ENCODE measurements around the gene BRD2. TPM values are rescaled to one million over a fixed set of nuclear protein-coding genes. Genes with fewer than 3 reads are reported as not detected.

Gene BRD2
- total RNA-seq, 1 donor from 2014 or later, result 36.5 TPM

GRCh38 chr6:32991972-32992371, 23.6 kb downstream of the BRD2 start:
- Histone ChIP-seq H3K27me3 (ENCODE audit: control insufficient read depth in 3 of 3, insufficient read depth in 3 of 3, low read length in 3 of 3) (peaks cover 0 to 3% (median 0%) of the 10 kb centered on the region in 3 donors), H3K9ac (ENCODE audit: low read depth in 1 of 3, low read length in 3 of 3) (no peak overlapping the region), H3K36me3 (ENCODE audit: control insufficient read depth in 3 of 3, insufficient read depth in 3 of 3, low read length in 3 of 3) (no peaks in the 10 kb centered on the region), H3K27ac (ENCODE audit: low read depth, low read length) (no peak overlapping the region), H3K9me3 (ENCODE audit: control insufficient read depth in 3 of 3, low read length in 3 of 3) (no peaks in the 10 kb centered on the region), H3K4me1 (ENCODE audit: control insufficient read depth in 3 of 3, insufficient read depth in 3 of 3, low read length in 3 of 3) (no peaks in the 10 kb centered on the region), H3K4me3 (ENCODE audit: low read length in 3 of 3) (no peak overlapping the region)

GRCh38 chr6:32993363-32993973, 25.1 kb downstream of the BRD2 start:
- Histone ChIP-seq H3K27ac (ENCODE audit: low read depth, low read length) (no peak overlapping the region), H3K4me3 (ENCODE audit: low read length in 3 of 3) (no peak overlapping the region), H3K9ac (ENCODE audit: low read depth in 1 of 3, low read length in 3 of 3) (no peak overlapping the region), H3K4me1 (ENCODE audit: control insufficient read depth in 3 of 3, insufficient read depth in 3 of 3, low read length in 3 of 3) (no peaks in the 10 kb centered on the region), H3K27me3 (ENCODE audit: control insufficient read depth in 3 of 3, insufficient read depth in 3 of 3, low read length in 3 of 3) (peaks cover 0 to 3% (median 0%) of the 10 kb centered on the region in 3 donors), H3K9me3 (ENCODE audit: control insufficient read depth in 3 of 3, low read length in 3 of 3) (no peaks in the 10 kb centered on the region), H3K36me3 (ENCODE audit: control insufficient read depth in 3 of 3, insufficient read depth in 3 of 3, low read length in 3 of 3) (no peaks in the 10 kb centered on the region)

- H3K4me1 ChIP-seq (ENCODE audit: control insufficient read depth in 3 of 3, insufficient read depth in 3 of 3, low read length in 3 of 3), result no peaks in the 10 kb centered on the region
- peaks cover 0 to 3% (median 0%) of the 10 kb centered on the region in 3 donors for H3K27me3 ChIP-seq (ENCODE audit: control insufficient read depth in 3 of 3, insufficient read depth in 3 of 3, low read length in 3 of 3)
- H3K9ac ChIP-seq (ENCODE audit: low read depth in 1 of 3, low read length in 3 of 3), result no peak overlapping the region
- H3K27ac ChIP-seq (ENCODE audit: low read depth, low read length), result no peak overlapping the region
- no peaks in the 10 kb centered on the region for H3K9me3 ChIP-seq (ENCODE audit: control insufficient read depth in 3 of 3, low read length in 3 of 3)
- H3K36me3 ChIP-seq (ENCODE audit: control insufficient read depth in 3 of 3, insufficient read depth in 3 of 3, low read length in 3 of 3), result no peaks in the 10 kb centered on the region
- no peak overlapping the region for H3K4me3 ChIP-seq (ENCODE audit: low read length in 3 of 3)
Observed at GRCh38 chr6:32995448-32995847, 27.1 kb downstream of the BRD2 start.

- Histone ChIP-seq H3K4me1 (ENCODE audit: control insufficient read depth in 3 of 3, insufficient read depth in 3 of 3, low read length in 3 of 3) (no peaks in the 10 kb centered on the region), H3K36me3 (ENCODE audit: control insufficient read depth in 3 of 3, insufficient read depth in 3 of 3, low read length in 3 of 3) (no peaks in the 10 kb centered on the region), H3K9me3 (ENCODE audit: control insufficient read depth in 3 of 3, low read length in 3 of 3) (no peaks in the 10 kb centered on the region), H3K27ac (ENCODE audit: low read depth, low read length) (no peak overlapping the region), H3K4me3 (ENCODE audit: low read length in 3 of 3) (no peak overlapping the region), H3K27me3 (ENCODE audit: control insufficient read depth in 3 of 3, insufficient read depth in 3 of 3, low read length in 3 of 3) (peaks cover 3 to 9% (median 8%) of the 10 kb centered on the region in 3 donors), H3K9ac (ENCODE audit: low read depth in 1 of 3, low read length in 3 of 3) (no peak overlapping the region)
Observed at GRCh38 chr6:33000055-33000454, 31.7 kb downstream of the BRD2 start.

GRCh38 chr6:33001685-33002084, 33.3 kb downstream of the BRD2 start:
- no peaks in the 10 kb centered on the region for H3K9me3 ChIP-seq (ENCODE audit: control insufficient read depth in 3 of 3, low read length in 3 of 3)
- no peak overlapping the region for H3K27ac ChIP-seq (ENCODE audit: low read depth, low read length)
- H3K27me3 ChIP-seq (ENCODE audit: control insufficient read depth in 3 of 3, insufficient read depth in 3 of 3, low read length in 3 of 3), result peaks cover 3 to 11% (median 9%) of the 10 kb centered on the region in 3 donors
- no peaks in the 10 kb centered on the region for H3K4me1 ChIP-seq (ENCODE audit: control insufficient read depth in 3 of 3, insufficient read depth in 3 of 3, low read length in 3 of 3)
- no peak overlapping the region for H3K4me3 ChIP-seq (ENCODE audit: low read length in 3 of 3)
- H3K9ac ChIP-seq (ENCODE audit: low read depth in 1 of 3, low read length in 3 of 3), result no peak overlapping the region
- H3K36me3 ChIP-seq (ENCODE audit: control insufficient read depth in 3 of 3, insufficient read depth in 3 of 3, low read length in 3 of 3), result no peaks in the 10 kb centered on the region

- Histone ChIP-seq H3K9ac (ENCODE audit: low read depth in 1 of 3, low read length in 3 of 3) (no peak overlapping the region), H3K9me3 (ENCODE audit: control insufficient read depth in 3 of 3, low read length in 3 of 3) (no peaks in the 10 kb centered on the region), H3K4me3 (ENCODE audit: low read length in 3 of 3) (no peak overlapping the region), H3K27me3 (ENCODE audit: control insufficient read depth in 3 of 3, insufficient read depth in 3 of 3, low read length in 3 of 3) (peaks cover 14 to 28% (median 25%) of the 10 kb centered on the region in 3 donors), H3K4me1 (ENCODE audit: control insufficient read depth in 3 of 3, insufficient read depth in 3 of 3, low read length in 3 of 3) (no peaks in the 10 kb centered on the region), H3K36me3 (ENCODE audit: control insufficient read depth in 3 of 3, insufficient read depth in 3 of 3, low read length in 3 of 3) (no peaks in the 10 kb centered on the region), H3K27ac (ENCODE audit: low read depth, low read length) (no peak overlapping the region)
Observed at GRCh38 chr6:33004940-33005339, 36.5 kb downstream of the BRD2 start.

GRCh38 chr6:33007831-33008400, 39.5 kb downstream of the BRD2 start:
- Histone ChIP-seq H3K36me3 (ENCODE audit: control insufficient read depth in 3 of 3, insufficient read depth in 3 of 3, low read length in 3 of 3) (no peaks in the 10 kb centered on the region), H3K27me3 (ENCODE audit: control insufficient read depth in 3 of 3, insufficient read depth in 3 of 3, low read length in 3 of 3) (peaks cover 11 to 33% (median 25%) of the 10 kb centered on the region in 3 donors), H3K9me3 (ENCODE audit: control insufficient read depth in 3 of 3, low read length in 3 of 3) (no peaks in the 10 kb centered on the region), H3K9ac (ENCODE audit: low read depth in 1 of 3, low read length in 3 of 3) (no peak overlapping the region), H3K4me1 (ENCODE audit: control insufficient read depth in 3 of 3, insufficient read depth in 3 of 3, low read length in 3 of 3) (no peaks in the 10 kb centered on the region), H3K27ac (ENCODE audit: low read depth, low read length) (no peak overlapping the region), H3K4me3 (ENCODE audit: low read length in 3 of 3) (no peak overlapping the region)

GRCh38 chr6:33008944-33009861, 40.8 kb downstream of the BRD2 start, which contains the start of gene HLA-DOA:
TSS of gene HLA-DOA (minus strand) at chr6:33009591.
- Histone ChIP-seq H3K9me3 (ENCODE audit: control insufficient read depth in 3 of 3, low read length in 3 of 3) (no peaks in the 10 kb centered on the region), H3K9ac (ENCODE audit: low read depth in 1 of 3, low read length in 3 of 3) (no peak within 1 kb of the TSS), H3K36me3 (ENCODE audit: control insufficient read depth in 3 of 3, insufficient read depth in 3 of 3, low read length in 3 of 3) (no peaks in the 10 kb centered on the region), H3K27me3 (ENCODE audit: control insufficient read depth in 3 of 3, insufficient read depth in 3 of 3, low read length in 3 of 3) (peaks cover 16 to 39% (median 32%) of the 10 kb centered on the region in 3 donors), H3K27ac (ENCODE audit: low read depth, low read length) (no peak within 1 kb of the TSS), H3K4me3 (ENCODE audit: low read length in 3 of 3) (peak within 1 kb of the TSS in 1 of 3 donors; percentile 41), H3K4me1 (ENCODE audit: control insufficient read depth in 3 of 3, insufficient read depth in 3 of 3, low read length in 3 of 3) (no peaks in the 10 kb centered on the region)

- H3K36me3 ChIP-seq (ENCODE audit: control insufficient read depth in 3 of 3, insufficient read depth in 3 of 3, low read length in 3 of 3), result no peaks in the 10 kb centered on the region
- peaks cover 16 to 36% (median 28%) of the 10 kb centered on the region in 3 donors for H3K27me3 ChIP-seq (ENCODE audit: control insufficient read depth in 3 of 3, insufficient read depth in 3 of 3, low read length in 3 of 3)
- no peak overlapping the region for H3K4me3 ChIP-seq (ENCODE audit: low read length in 3 of 3)
- no peak overlapping the region for H3K9ac ChIP-seq (ENCODE audit: low read depth in 1 of 3, low read length in 3 of 3)
- H3K27ac ChIP-seq (ENCODE audit: low read depth, low read length), result no peak overlapping the region
- peaks cover 0 to 3% (median 0%) of the 10 kb centered on the region in 3 donors for H3K4me1 ChIP-seq (ENCODE audit: control insufficient read depth in 3 of 3, insufficient read depth in 3 of 3, low read length in 3 of 3)
- no peaks in the 10 kb centered on the region for H3K9me3 ChIP-seq (ENCODE audit: control insufficient read depth in 3 of 3, low read length in 3 of 3)
Observed at GRCh38 chr6:33010356-33010755, 42.0 kb downstream of the BRD2 start.

- H3K9ac ChIP-seq (ENCODE audit: low read depth in 1 of 3, low read length in 3 of 3), result no peak overlapping the region
- H3K4me1 ChIP-seq (ENCODE audit: control insufficient read depth in 3 of 3, insufficient read depth in 3 of 3, low read length in 3 of 3), result peaks cover 0 to 8% (median 6%) of the 10 kb centered on the region in 3 donors
- H3K9me3 ChIP-seq (ENCODE audit: control insufficient read depth in 3 of 3, low read length in 3 of 3), result no peaks in the 10 kb centered on the region
- no peak overlapping the region for H3K4me3 ChIP-seq (ENCODE audit: low read length in 3 of 3)
- no peak overlapping the region for H3K27ac ChIP-seq (ENCODE audit: low read depth, low read length)
- no peaks in the 10 kb centered on the region for H3K36me3 ChIP-seq (ENCODE audit: control insufficient read depth in 3 of 3, insufficient read depth in 3 of 3, low read length in 3 of 3)
- H3K27me3 ChIP-seq (ENCODE audit: control insufficient read depth in 3 of 3, insufficient read depth in 3 of 3, low read length in 3 of 3), result peaks cover 12 to 29% (median 20%) of the 10 kb centered on the region in 3 donors
Observed at GRCh38 chr6:33013608-33014007, 45.2 kb downstream of the BRD2 start.
